Measurements from ENCODE around the gene CHKA. TPM values are rescaled to one million over a fixed set of nuclear protein-coding genes. Genes with fewer than 3 reads are reported as not detected.

The CHKA gene
- polyA plus RNA-seq: 1 to 10 TPM; 2.7 to 7.5 (median 4.9) TPM

DNA sequence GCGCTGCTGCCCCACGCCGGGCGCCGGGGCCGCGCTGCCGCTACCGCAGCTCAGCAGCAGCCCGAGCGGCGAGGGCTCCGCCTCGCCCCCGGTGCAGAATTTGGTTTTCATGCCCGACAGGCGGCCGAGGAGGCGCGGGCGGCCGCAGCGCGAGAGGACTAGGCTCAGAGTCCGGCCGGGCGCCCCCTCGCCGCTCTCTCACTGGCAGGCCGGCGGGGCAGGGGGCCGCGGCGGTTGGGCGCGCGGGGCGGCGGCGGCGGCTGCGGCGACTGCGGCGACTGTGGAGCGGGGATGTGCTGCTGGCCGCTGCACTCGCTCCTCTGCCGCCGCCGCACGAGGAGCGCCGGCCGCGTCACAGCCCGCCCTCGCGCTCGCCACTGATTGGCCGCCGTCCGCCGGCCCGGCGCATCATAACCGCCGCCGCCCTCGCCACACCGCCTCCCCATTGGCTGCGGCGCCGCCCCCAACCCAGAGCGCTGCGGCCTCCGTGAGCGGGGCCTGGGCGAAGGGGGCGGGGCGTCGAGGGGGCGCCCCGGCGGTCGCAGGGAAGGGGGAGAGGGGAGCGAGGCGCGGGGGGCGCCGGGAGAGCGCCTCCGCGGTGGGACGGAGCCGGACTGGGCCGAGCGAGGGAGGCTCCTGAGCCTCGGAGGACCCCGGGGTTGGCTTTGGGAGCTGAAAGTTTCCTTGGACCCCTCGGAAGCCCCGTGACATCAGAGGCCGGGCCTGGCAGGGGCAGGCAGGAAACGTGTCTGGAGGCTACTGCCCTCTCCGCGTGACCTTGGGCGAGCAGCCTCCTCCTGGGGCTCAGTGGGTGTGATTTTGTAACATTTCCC, at the start of gene CHKA:
CHKA (minus strand) TSS at position 322 of the 833 bp plus-strand sequence; CDS start at position 111, 211 bp downstream.
- DNase-seq: peak; percentile 88 to 92 (median 90)
- Mint-ChIP-seq H3K4me1 (peaks cover 12 to 18% of the 10 kb centered on the region in 2 donors), H3K27me3 (ENCODE audit: low read depth in 3 of 3) (peaks cover 8 to 27% (median 14%) of the 10 kb centered on the region in 3 donors), H3K36me3 (peaks cover 0 to 3% (median 0%) of the 10 kb centered on the region in 3 donors), H3K4me3 (peak within 1 kb of the TSS; percentile 84 to 93 (median 86)), H3K27ac (peak within 1 kb of the TSS; percentile 74 to 95 (median 92)), H3K9me3 (no peaks in the 10 kb centered on the region)

DNA sequence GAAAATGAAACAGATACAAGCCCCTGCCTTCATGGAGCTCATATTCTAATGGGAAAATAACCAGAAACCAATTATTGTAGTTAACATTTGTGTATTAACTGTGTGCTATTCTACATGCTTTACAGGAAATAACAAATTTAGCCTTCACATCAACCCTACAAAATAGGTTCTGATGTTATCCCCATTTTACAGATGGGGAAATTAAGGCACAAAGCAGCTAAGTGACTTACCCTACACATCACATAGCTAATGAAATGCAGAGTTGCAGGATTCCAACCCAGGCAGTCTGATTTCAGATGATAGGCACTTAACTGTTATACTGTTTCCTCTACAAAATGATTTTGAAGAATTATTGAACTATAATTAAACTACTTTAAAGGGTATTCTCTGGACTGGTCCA, 48.3 kb upstream of the CHKA start:
- peaks cover 16 to 47% (median 30%) of the 10 kb centered on the region in 3 donors for H3K36me3 Mint-ChIP-seq
- H3K4me3 Mint-ChIP-seq: no peak overlapping the region
- no peaks in the 10 kb centered on the region for H3K9me3 Mint-ChIP-seq
- H3K27ac Mint-ChIP-seq: no peak overlapping the region
- no peaks in the 10 kb centered on the region for H3K4me1 Mint-ChIP-seq
- peaks cover 0 to 1% (median 0%) of the 10 kb centered on the region in 3 donors for H3K27me3 Mint-ChIP-seq (ENCODE audit: low read depth in 3 of 3)
- no peak for DNase-seq

DNA sequence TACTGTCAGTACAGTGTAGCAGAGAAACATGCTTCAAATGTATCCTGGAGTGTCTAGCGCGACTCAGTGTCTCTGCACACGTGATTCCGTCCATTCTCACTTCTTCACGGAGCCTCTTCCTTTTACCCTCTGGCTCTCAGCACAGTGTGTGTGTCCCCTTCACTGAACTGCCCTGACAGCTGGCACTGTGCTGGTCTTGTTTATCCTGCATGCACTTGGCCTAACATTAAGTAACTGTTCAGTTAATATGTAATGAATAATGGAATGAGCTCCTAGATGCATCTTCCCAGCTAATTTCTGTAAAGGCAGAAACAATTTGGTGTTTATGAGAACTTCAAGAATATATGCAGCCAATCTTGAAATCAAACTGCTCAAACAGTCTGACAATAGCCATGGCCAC, 47.5 kb upstream of the CHKA start:
- Mint-ChIP-seq H3K4me1 (no peaks in the 10 kb centered on the region), H3K27me3 (ENCODE audit: low read depth in 3 of 3) (no peaks in the 10 kb centered on the region), H3K36me3 (peaks cover 16 to 40% (median 26%) of the 10 kb centered on the region in 3 donors), H3K27ac (peak overlapping the region in 1 of 6 donors; percentile 14), H3K4me3 (no peak overlapping the region), H3K9me3 (no peaks in the 10 kb centered on the region)
- no peak for DNase-seq

- Mint-ChIP-seq H3K4me3 (no peak overlapping the region), H3K27me3 (ENCODE audit: low read depth in 3 of 3) (no peaks in the 10 kb centered on the region), H3K36me3 (peaks cover 16 to 34% (median 23%) of the 10 kb centered on the region in 3 donors), H3K27ac (no peak overlapping the region), H3K9me3 (no peaks in the 10 kb centered on the region), H3K4me1 (no peaks in the 10 kb centered on the region)
- no peak for DNase-seq
Measured at GRCh38 chr11:68167474-68167873, 46.3 kb upstream of the CHKA start.

DNA sequence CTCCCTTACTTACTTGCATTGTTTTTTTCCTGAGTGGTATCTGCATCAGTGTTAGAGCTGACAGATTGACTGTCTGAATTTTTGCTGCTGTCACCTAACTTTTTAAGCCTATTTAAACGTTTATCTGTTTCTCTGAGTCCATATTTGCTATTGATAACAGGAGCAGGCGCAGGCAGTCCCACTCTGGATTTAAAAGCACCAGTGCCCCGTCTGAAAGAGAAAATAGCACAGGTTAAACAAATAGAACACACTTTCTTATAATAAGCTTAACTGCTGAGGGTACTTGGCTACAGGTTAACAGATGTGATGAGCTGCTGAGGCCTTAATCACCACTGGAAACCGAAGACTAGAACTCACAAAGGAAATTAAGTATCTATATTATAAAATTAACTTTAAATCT, 45.8 kb upstream of the CHKA start:
- no peaks in the 10 kb centered on the region for H3K27me3 Mint-ChIP-seq (ENCODE audit: low read depth in 3 of 3)
- no peak for DNase-seq
- H3K9me3 Mint-ChIP-seq: no peaks in the 10 kb centered on the region
- no peaks in the 10 kb centered on the region for H3K4me1 Mint-ChIP-seq
- no peak overlapping the region for H3K27ac Mint-ChIP-seq
- no peak overlapping the region for H3K4me3 Mint-ChIP-seq
- H3K36me3 Mint-ChIP-seq: peaks cover 16 to 36% (median 23%) of the 10 kb centered on the region in 3 donors

GRCh38 chr11:68165601-68166000, 44.4 kb upstream of the CHKA start:
- DNase-seq: no peak
- Mint-ChIP-seq H3K27me3 (ENCODE audit: low read depth in 3 of 3) (peaks cover 1 to 2% (median 2%) of the 10 kb centered on the region in 3 donors), H3K36me3 (peaks cover 16 to 38% (median 17%) of the 10 kb centered on the region in 3 donors), H3K4me3 (no peak overlapping the region), H3K4me1 (no peaks in the 10 kb centered on the region), H3K9me3 (no peaks in the 10 kb centered on the region), H3K27ac (no peak overlapping the region)

DNA sequence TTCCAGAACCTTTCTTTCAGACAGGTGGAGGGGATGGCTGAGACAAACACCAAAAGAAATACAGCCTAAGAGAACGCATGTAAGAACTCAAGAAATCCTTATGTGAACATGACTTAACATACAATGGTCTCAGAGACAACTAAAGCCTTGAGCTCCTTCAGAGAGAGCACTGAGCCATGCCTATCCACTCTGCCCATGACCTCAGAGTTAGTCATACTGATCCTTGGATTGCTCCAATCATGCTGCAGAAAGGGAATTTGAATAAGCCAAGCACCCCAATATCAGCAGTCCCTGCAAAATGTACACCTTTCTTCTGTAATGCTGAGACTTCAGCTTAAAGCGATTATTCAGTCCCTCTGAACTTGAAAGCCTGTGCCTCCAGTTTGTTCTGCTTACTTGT, 43.2 kb upstream of the CHKA start:
- Mint-ChIP-seq H3K4me1 (no peaks in the 10 kb centered on the region), H3K36me3 (peaks cover 10 to 33% (median 13%) of the 10 kb centered on the region in 3 donors), H3K27me3 (ENCODE audit: low read depth in 3 of 3) (peaks cover 1 to 2% (median 2%) of the 10 kb centered on the region in 3 donors), H3K9me3 (no peaks in the 10 kb centered on the region), H3K27ac (peak overlapping the region in 1 of 6 donors; percentile 6), H3K4me3 (no peak overlapping the region)
- no peak for DNase-seq

GRCh38 chr11:68163691-68164090, 42.5 kb upstream of the CHKA start:
- no peaks in the 10 kb centered on the region for H3K9me3 Mint-ChIP-seq
- DNase-seq: no peak
- H3K36me3 Mint-ChIP-seq: peaks cover 7 to 32% (median 10%) of the 10 kb centered on the region in 3 donors
- no peak overlapping the region for H3K4me3 Mint-ChIP-seq
- H3K27ac Mint-ChIP-seq: no peak overlapping the region
- H3K4me1 Mint-ChIP-seq: no peaks in the 10 kb centered on the region
- H3K27me3 Mint-ChIP-seq (ENCODE audit: low read depth in 3 of 3): peaks cover 1 to 2% (median 2%) of the 10 kb centered on the region in 3 donors

DNA sequence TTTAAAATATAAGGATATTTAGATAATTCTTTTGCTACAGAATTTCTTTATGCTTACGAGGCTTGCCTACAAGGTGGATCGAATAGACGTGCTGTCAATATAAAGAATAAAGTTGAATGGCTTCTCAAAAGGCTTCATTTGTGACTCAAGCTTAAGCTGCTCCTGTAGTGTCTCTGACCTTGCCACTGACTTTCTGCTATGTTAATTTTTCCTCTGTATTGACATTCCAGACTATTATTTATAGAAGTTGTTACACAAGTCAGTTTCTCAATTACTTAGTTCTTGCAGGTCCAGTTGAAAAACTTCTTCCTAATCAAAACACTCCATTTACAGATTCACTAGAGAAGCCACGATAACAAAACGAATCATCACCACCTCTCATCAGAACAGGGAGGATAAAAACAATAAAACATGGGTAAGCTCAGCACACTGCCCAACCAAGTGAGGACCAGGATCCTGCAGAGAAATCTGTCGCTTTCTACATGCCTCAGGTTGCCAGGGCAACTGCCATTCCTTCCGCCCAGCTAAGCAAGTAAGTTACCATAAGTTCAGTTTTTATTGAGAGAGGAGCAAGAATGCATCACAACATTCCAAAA, 39.0 kb upstream of the CHKA start:
- no peak overlapping the region for H3K4me3 Mint-ChIP-seq
- peak overlapping the region in 3 of 6 donors; percentile 12 to 45 (median 17) for H3K27ac Mint-ChIP-seq
- peaks cover 0 to 28% (median 4%) of the 10 kb centered on the region in 3 donors for H3K36me3 Mint-ChIP-seq
- H3K9me3 Mint-ChIP-seq: no peaks in the 10 kb centered on the region
- peaks cover 1 to 4% (median 2%) of the 10 kb centered on the region in 3 donors for H3K27me3 Mint-ChIP-seq (ENCODE audit: low read depth in 3 of 3)
- DNase-seq: no peak
- no peaks in the 10 kb centered on the region for H3K4me1 Mint-ChIP-seq

DNA sequence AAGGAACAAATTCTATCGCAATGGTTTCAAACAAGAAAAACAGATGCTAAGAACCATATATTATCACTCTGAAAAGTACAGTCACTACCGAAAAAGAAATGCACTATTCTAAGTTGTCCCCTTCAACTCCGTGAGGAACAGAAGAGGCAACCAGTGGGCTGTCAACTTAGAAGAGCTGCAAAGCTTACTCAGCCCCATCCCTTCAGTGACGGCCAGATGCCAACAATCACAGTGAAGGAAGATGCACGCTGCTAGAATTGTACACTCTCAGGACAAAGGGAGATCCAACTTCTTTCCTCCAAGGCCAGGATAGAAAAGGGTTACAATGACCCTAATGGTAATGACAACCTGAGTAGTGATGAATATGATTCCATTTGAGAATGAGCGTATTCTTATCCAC, 38.5 kb upstream of the CHKA start:
- no peaks in the 10 kb centered on the region for H3K4me1 Mint-ChIP-seq
- H3K9me3 Mint-ChIP-seq: no peaks in the 10 kb centered on the region
- no peak for DNase-seq
- H3K36me3 Mint-ChIP-seq: peaks cover 0 to 28% (median 4%) of the 10 kb centered on the region in 3 donors
- H3K4me3 Mint-ChIP-seq: no peak overlapping the region
- H3K27ac Mint-ChIP-seq: no peak overlapping the region
- H3K27me3 Mint-ChIP-seq (ENCODE audit: low read depth in 3 of 3): peaks cover 1 to 4% (median 2%) of the 10 kb centered on the region in 3 donors

DNA sequence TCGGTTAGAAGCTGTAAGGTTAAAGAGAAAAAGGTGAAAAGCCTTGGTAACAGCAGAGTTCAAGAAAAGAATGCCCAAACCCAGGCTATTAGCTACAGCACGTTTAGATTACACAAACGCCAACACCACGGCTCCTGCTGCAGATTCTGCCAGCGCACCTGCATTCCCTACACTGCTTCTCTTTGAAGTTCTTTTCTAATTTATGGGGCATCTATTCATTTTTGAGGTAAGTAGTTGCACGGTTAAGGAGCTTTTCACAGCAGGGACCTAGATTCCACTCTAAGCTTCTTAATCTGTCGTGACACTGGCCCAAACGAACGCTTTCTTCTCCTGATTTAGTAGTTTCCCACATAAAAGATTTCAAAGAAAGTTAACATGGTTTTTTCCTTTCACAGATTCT, 38.0 kb upstream of the CHKA start:
- no peaks in the 10 kb centered on the region for H3K9me3 Mint-ChIP-seq
- H3K27ac Mint-ChIP-seq: no peak overlapping the region
- peaks cover 1 to 4% (median 2%) of the 10 kb centered on the region in 3 donors for H3K27me3 Mint-ChIP-seq (ENCODE audit: low read depth in 3 of 3)
- H3K4me1 Mint-ChIP-seq: no peaks in the 10 kb centered on the region
- no peak for DNase-seq
- peaks cover 0 to 28% (median 4%) of the 10 kb centered on the region in 3 donors for H3K36me3 Mint-ChIP-seq
- H3K4me3 Mint-ChIP-seq: no peak overlapping the region

DNA sequence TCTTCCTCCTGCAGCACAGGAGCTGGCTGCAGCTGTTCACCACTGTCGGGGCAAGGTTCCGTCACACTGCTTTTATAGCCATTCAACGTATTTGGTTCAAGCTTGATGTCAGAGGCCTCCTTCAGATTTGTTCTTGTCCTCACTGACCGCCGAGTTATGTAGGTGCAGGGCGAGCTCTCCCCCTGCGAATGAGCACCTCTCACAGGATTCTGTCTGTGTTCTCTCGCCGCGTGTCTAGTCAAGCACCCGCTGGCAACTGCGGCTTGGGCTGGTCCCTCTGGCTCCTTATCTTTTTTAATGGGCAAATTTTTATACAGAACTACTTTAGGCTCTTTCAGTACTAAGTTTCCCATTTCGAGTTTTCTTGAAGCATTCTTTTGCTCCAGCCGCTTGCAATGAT, 37.4 kb upstream of the CHKA start:
- H3K4me1 Mint-ChIP-seq: no peaks in the 10 kb centered on the region
- H3K27me3 Mint-ChIP-seq (ENCODE audit: low read depth in 3 of 3): peaks cover 1 to 4% (median 2%) of the 10 kb centered on the region in 3 donors
- peaks cover 0 to 28% (median 4%) of the 10 kb centered on the region in 3 donors for H3K36me3 Mint-ChIP-seq
- H3K4me3 Mint-ChIP-seq: no peak overlapping the region
- DNase-seq: no peak
- H3K9me3 Mint-ChIP-seq: no peaks in the 10 kb centered on the region
- H3K27ac Mint-ChIP-seq: no peak overlapping the region

DNA sequence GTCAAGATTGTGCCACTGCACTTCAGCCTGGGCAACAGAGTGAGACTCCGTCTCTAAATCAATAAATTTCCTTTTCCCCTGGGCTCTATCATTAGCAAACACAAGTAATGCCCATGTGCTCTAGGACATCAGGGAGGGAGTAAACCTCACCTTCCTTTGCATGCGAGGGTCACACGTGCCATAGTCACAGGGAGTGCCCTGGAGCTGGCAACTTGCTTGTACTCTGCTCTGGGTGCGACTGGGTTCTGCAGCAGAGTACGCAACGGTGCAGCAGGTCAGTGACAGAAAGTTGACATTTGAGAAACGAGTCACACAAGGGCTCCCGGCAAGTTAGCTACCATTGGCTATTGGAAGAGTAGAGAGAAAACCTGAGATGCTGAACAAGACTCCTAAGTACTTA, 32.6 kb upstream of the CHKA start:
- Mint-ChIP-seq H3K27ac (no peak overlapping the region), H3K27me3 (ENCODE audit: low read depth in 3 of 3) (peaks cover 0 to 2% (median 1%) of the 10 kb centered on the region in 3 donors), H3K9me3 (no peaks in the 10 kb centered on the region), H3K4me1 (no peaks in the 10 kb centered on the region), H3K4me3 (no peak overlapping the region), H3K36me3 (peaks cover 0 to 13% (median 4%) of the 10 kb centered on the region in 3 donors)
- DNase-seq: no peak

GRCh38 chr11:68150037-68150436, 28.8 kb upstream of the CHKA start:
- H3K4me3 Mint-ChIP-seq: no peak overlapping the region
- no peaks in the 10 kb centered on the region for H3K36me3 Mint-ChIP-seq
- H3K4me1 Mint-ChIP-seq: peaks cover 0 to 4% of the 10 kb centered on the region in 2 donors
- H3K9me3 Mint-ChIP-seq: no peaks in the 10 kb centered on the region
- no peak for DNase-seq
- no peak overlapping the region for H3K27ac Mint-ChIP-seq
- peaks cover 0 to 9% (median 5%) of the 10 kb centered on the region in 3 donors for H3K27me3 Mint-ChIP-seq (ENCODE audit: low read depth in 3 of 3)

Measured in immature natural killer cell (primary cell).